Cardiac muscle cell (in vitro differentiated cells and primary cell): ENCODE measurements around the gene SECTM1. TPM values are rescaled to one million over a fixed set of nuclear protein-coding genes. Genes with fewer than 3 reads are reported as not detected.

Source experiments
- DNase-seq, 2 donors: peaks; one replicate each; pipeline versions ENCODE4 v3.0.0 to v3.0.0-alpha.2; 2010 to 2017; ENCODE audit warnings: low read depth in 1 of 2, low spot score in 1 of 2
- H3K27ac ChIP-seq: fragments of 200-600 bp; sonication (generic); 2 replicates; pipeline ENCODE4 v1.5.1; 2016
- H3K27me3 ChIP-seq: fragments of 200-600 bp; sonication (generic); 2 replicates; pipeline ENCODE4 v1.6.0; 2016; ENCODE audit warnings: control low read depth
- H3K36me3 ChIP-seq: fragments of 200-600 bp; sonication (generic); 2 replicates; pipeline ENCODE4 v1.5.1; 2016; ENCODE audit warnings: control low read depth
- H3K4me1 ChIP-seq: fragments of 200-600 bp; sonication (generic); 2 replicates; pipeline ENCODE4 v1.8.1; 2017; ENCODE audit warnings: low read depth, mild to moderate bottlenecking, mixed run types
- H3K4me3 ChIP-seq: fragments of 200-600 bp; sonication (generic); 2 replicates; pipeline ENCODE4 v1.5.1; 2016; ENCODE audit warnings: mild to moderate bottlenecking
- H3K9me3 ChIP-seq: fragments of 200-600 bp; sonication (generic); 2 replicates; pipeline ENCODE4 v1.5.1; 2017; ENCODE audit warnings: low read depth, mild to moderate bottlenecking, control low read depth
- polyA plus RNA-seq: library from polyadenylated mRNA; unstranded; fragments of >200 nt; fragmentation: Nextera tagmentation; extraction: Ambion mirVana; gene quantifications from 2 replicates; pipeline ENCODE4 v1.2.1, GENCODE V29; 2016
- total RNA-seq: library from RNA; depleted of rRNA; stranded (reverse); fragments of >200 nt; gene quantifications from 2 replicates; pipeline ENCODE4 v1.2.3, GENCODE V29; 2016
- TF ChIP-seq, protein P1 (sequence below): IDR thresholded peaks from 2 replicates; pipeline ENCODE4 v1.5.1; 2012; ENCODE audit warnings: low read depth, mild to moderate bottlenecking, low read length

Gene SECTM1
- total and polyA plus RNA-seq, 2 experiments from 2014 or later: not detected

DNA sequence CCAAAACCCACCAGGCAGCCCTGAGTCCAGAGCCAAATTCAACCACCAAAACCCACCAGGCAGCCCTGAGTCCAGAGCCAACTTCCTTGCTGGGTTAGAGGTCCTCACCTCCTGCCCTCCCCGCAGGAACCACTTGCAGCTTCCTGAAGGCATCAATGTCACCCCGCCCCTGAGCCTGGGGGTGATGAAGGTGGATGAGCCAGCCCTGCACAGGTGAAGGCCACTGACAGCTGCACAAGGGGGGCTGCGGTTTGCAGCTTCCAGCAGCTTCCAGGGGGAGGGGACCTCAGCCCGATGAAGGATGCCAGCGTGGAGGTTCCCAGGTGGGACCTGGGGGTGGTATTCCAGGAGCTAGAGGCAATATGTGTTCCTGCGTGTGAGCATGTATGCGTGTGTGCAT lies 52.5 kb downstream of the SECTM1 start:
- H3K4me1 ChIP-seq: no peaks in the 10 kb centered on the region
- H3K27me3 ChIP-seq: no peaks in the 10 kb centered on the region
- TF ChIP-seq, protein P1, sequence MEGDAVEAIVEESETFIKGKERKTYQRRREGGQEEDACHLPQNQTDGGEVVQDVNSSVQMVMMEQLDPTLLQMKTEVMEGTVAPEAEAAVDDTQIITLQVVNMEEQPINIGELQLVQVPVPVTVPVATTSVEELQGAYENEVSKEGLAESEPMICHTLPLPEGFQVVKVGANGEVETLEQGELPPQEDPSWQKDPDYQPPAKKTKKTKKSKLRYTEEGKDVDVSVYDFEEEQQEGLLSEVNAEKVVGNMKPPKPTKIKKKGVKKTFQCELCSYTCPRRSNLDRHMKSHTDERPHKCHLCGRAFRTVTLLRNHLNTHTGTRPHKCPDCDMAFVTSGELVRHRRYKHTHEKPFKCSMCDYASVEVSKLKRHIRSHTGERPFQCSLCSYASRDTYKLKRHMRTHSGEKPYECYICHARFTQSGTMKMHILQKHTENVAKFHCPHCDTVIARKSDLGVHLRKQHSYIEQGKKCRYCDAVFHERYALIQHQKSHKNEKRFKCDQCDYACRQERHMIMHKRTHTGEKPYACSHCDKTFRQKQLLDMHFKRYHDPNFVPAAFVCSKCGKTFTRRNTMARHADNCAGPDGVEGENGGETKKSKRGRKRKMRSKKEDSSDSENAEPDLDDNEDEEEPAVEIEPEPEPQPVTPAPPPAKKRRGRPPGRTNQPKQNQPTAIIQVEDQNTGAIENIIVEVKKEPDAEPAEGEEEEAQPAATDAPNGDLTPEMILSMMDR: no peak
- no peaks in the 10 kb centered on the region for H3K36me3 ChIP-seq
- DNase-seq: no peak
- H3K4me3 ChIP-seq: no peak overlapping the region
- no peak overlapping the region for H3K27ac ChIP-seq
- H3K9me3 ChIP-seq: no peaks in the 10 kb centered on the region

DNA sequence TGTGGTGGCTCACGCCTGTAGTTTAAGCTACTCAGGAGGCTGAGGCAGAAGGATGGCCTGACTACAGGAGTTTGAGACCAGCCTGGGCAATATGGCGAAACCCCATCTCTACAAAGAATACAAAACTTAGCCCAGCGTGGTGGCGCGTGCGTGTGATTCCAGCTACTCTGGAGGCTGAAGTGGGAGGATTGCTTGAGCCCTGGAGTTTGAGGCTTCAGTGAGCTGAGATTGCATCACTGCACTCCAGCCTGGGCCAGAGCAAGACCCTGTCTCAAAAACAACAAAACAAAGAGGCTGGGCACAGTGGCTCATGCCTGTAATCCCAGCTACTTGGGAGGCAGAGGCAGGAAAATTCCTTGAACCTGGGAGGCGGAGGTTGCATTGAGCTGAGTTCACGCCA lies 53.0 kb downstream of the SECTM1 start:
- no peaks in the 10 kb centered on the region for H3K4me1 ChIP-seq
- H3K4me3 ChIP-seq: no peak overlapping the region
- H3K36me3 ChIP-seq: no peaks in the 10 kb centered on the region
- TF ChIP-seq, protein P1: no peak
- H3K9me3 ChIP-seq: no peaks in the 10 kb centered on the region
- H3K27ac ChIP-seq: no peak overlapping the region
- no peak for DNase-seq
- no peaks in the 10 kb centered on the region for H3K27me3 ChIP-seq

DNA sequence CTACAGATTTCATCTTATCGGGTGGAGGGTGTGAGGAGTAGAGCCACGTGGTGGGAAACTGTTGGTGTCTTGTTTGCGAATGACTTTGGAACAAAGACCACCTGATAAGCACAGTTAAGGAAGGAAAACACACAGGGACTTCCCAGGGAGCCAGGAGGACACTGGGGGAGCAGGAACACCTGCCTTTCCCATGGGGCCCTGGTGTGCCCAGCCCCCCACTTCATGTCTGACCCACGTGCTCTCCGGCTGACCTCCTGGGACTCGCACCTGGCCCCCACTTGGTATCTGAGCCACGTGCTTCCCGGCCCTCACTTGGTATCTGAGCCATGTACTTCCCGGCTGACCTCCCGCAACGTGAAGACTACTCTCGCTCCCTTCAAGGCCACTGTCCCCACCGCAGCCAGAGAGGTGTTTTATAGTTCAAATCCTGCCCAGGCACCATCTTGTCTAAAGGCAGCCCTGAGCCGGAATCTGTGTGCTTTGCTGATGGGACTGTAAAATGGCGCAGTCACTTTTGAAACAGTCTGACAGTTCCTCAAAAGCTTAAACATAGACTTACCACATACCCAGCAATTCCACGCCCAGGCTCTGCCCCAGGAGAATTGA lies 54.7 kb downstream of the SECTM1 start:
- no peaks in the 10 kb centered on the region for H3K27me3 ChIP-seq
- no peaks in the 10 kb centered on the region for H3K9me3 ChIP-seq
- no peaks in the 10 kb centered on the region for H3K4me1 ChIP-seq
- no peak overlapping the region for H3K27ac ChIP-seq
- TF ChIP-seq, protein P1: no peak
- no peak for DNase-seq
- no peak overlapping the region for H3K4me3 ChIP-seq
- no peaks in the 10 kb centered on the region for H3K36me3 ChIP-seq

DNA sequence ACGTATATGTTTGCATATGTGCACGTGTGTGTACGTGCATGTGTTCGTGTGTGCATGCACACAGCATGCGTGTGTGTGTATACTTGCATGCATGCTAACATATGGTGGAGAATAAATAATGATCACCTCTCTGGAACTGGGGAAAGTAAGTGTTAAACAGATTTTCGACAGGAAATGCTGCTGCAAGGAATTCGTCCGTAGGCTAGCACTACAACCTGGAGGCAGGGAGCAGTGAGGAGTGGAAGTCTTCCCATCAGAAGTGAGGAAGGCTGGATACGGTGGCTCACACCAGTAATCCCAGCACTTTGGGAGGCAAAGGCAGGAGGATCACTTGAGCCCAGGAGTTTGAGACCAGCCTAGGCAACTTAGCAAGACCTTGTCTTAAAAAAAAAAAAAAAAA lies 55.3 kb downstream of the SECTM1 start:
- H3K27ac ChIP-seq: no peak overlapping the region
- no peaks in the 10 kb centered on the region for H3K9me3 ChIP-seq
- H3K4me3 ChIP-seq: no peak overlapping the region
- H3K27me3 ChIP-seq: no peaks in the 10 kb centered on the region
- no peaks in the 10 kb centered on the region for H3K4me1 ChIP-seq
- TF ChIP-seq, protein P1: no peak
- H3K36me3 ChIP-seq: no peaks in the 10 kb centered on the region
- DNase-seq: no peak

DNA sequence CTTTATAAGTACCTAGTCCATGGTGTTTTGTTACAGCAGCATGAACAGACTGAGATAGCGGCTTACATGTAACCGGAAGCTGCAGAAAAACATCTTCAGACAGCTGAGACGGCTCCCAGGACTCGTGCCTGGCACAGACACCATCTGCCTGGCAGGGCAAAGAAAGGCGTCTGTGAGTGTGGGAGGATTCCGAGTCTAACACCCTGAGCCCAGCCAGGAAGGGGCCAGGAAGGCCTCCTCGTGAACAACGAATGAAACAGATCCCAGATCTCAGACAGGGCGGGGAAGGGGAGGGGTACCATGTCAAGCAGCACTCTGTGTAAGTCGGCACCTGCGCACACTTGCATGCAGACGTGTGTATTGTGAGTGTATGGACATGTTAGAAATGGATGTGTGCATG lies 55.7 kb downstream of the SECTM1 start:
- no peak for DNase-seq
- Histone ChIP-seq H3K9me3 (no peaks in the 10 kb centered on the region), H3K4me1 (no peaks in the 10 kb centered on the region), H3K27ac (no peak overlapping the region), H3K4me3 (no peak overlapping the region), H3K27me3 (no peaks in the 10 kb centered on the region), H3K36me3 (no peaks in the 10 kb centered on the region)
- TF ChIP-seq, protein P1: no peak
